GM11168 (cell line): Measurements from ENCODE around the gene OBI1.

ENCODE experiments used
- in situ Hi-C: fragments of 300-500 bp; cut with MboI; formaldehyde crosslinking; loops from one replicate; pipeline ENCODE4 v1.12.0; 2022; ENCODE audit warnings: low sequenced_read_pairs; ENCODE audit not compliant: unreplicated experiment

The OBI1 gene

GRCh38 chr13:78606471-78607408 is 52.2 kb downstream of the OBI1 start:
- in situ Hi-C loops = no loop called here

- in situ Hi-C loops = no loop called here
Measured at GRCh38 chr13:78604782-78605611, 54.0 kb downstream of the OBI1 start.

GRCh38 chr13:78603240-78603957 is 55.6 kb downstream of the OBI1 start, which contains the start of gene POU4F1:
TSS of gene POU4F1 (minus strand) at chr13:78603552. CDS start at chr13:78603326, 226 bp downstream.
- in situ Hi-C loops = no loop called here

- in situ Hi-C loops = no loop called here
Measured at GRCh38 chr13:78602561-78603239, 56.3 kb downstream of the OBI1 start.

- in situ Hi-C loops = no loop called here
Measured at GRCh38 chr13:78601874-78602560, 56.9 kb downstream of the OBI1 start.

- in situ Hi-C loops = no loop called here
Measured at GRCh38 chr13:78601124-78601873, 57.7 kb downstream of the OBI1 start.

- in situ Hi-C loops = no loop called here
Measured at GRCh38 chr13:78600280-78600883, 58.6 kb downstream of the OBI1 start.

GRCh38 chr13:78599645-78600279 is 59.2 kb downstream of the OBI1 start:
- in situ Hi-C loops = loop anchor here (25.0 kb wide), 2 partner anchors 287 to 362 kb away; no protein-coding TSS in a partner anchor

- in situ Hi-C loops = loop anchor here (25.0 kb wide), 2 partner anchors 287 to 362 kb away; no protein-coding TSS in a partner anchor
Measured at GRCh38 chr13:78598966-78599644, 59.9 kb downstream of the OBI1 start.

GRCh38 chr13:78598116-78598781 is 60.7 kb downstream of the OBI1 start:
- in situ Hi-C loops = loop anchor here (25.0 kb wide), 2 partner anchors 286 to 361 kb away; no protein-coding TSS in a partner anchor

- in situ Hi-C loops = loop anchor here (25.0 kb wide), 2 partner anchors 285 to 360 kb away; no protein-coding TSS in a partner anchor
Measured at GRCh38 chr13:78597602-78597932, 61.4 kb downstream of the OBI1 start.

- in situ Hi-C loops = loop anchor here (25.0 kb wide), 2 partner anchors 285 to 360 kb away; no protein-coding TSS in a partner anchor
Measured at GRCh38 chr13:78596736-78597601, 62.0 kb downstream of the OBI1 start.

- in situ Hi-C loops = loop anchor here (25.0 kb wide), 2 partner anchors 284 to 359 kb away; no protein-coding TSS in a partner anchor
Measured at GRCh38 chr13:78596399-78596735, 62.6 kb downstream of the OBI1 start.

GRCh38 chr13:78595495-78596398 is 63.2 kb downstream of the OBI1 start:
- in situ Hi-C loops = loop anchor here (25.0 kb wide), 2 partner anchors 283 to 358 kb away; no protein-coding TSS in a partner anchor
